OCI-M2 (cell line): ENCODE measurements around the gene SPDYE1.
A peak's percentile ranks its signal among the peaks of the same experiment; 100 is the strongest.

Experiments used
- DNase-seq: peaks from one replicate; lab custom pipeline; 2025; ENCODE audit not compliant: unreplicated experiment; lab: John Stamatoyannopoulos, UW

The SPDYE1 gene

GRCh38 chr7:44042221-44042620 lies 44.5 kb downstream of the SPDYE1 start:
- DNase-seq: no peak

- no peak for DNase-seq
Observed at GRCh38 chr7:44043902-44044301, 46.2 kb downstream of the SPDYE1 start.

DNA sequence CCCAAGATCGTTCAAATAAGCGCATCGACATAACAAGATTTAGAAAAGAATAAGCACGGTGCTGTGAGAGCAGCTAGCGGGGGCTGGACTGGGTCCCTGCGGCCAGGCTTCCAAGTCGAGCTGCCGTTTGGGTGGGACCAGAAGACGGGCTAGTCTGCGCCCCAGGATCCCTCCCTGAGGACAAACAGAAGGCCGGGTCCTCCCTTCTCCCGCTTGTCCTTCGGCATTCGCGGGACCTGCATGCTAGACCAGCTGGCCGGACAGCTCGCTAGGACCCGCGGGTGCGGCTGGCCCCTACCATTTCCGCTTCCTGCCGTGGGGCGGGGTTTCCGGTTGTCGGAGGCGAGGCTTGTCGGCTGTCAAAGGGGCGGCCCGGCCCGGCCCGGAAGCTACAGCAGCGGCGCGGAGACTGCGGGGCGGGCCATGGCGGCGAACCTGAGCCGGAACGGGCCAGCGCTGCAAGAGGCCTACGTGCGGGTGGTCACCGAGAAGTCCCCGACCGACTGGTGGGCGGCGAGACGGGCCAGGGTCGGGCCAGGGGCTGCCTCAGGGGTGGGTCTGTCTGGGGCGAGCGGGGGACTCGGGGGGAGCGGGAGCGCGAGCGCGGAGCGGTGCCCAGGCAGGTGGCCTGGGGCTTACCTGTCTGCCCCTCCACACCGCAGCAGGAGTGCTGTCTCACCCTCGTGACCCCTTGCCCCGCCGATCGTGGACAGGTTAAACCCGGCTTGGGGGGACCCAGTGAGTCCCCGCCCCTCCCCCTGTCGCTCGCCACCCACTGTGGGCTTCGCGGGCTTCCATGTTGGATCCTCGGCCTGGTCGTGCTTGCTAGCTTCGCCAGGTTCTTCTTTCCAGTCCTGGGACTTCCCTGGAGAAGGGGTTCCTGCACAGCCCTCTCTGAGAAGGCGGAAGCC lies 46.9 kb downstream of the SPDYE1 start, which contains the start of gene DBNL:
Gene DBNL, plus strand, starts transcription at position 388 of the 911 bp plus-strand sequence. Its CDS starts 36 bp downstream, at position 424.
- DNase-seq: peak; percentile 24

- no peak for DNase-seq
Observed at GRCh38 chr7:44045226-44046014, 47.7 kb downstream of the SPDYE1 start.

GRCh38 chr7:44046321-44047061 lies 48.8 kb downstream of the SPDYE1 start:
- no peak for DNase-seq

DNA sequence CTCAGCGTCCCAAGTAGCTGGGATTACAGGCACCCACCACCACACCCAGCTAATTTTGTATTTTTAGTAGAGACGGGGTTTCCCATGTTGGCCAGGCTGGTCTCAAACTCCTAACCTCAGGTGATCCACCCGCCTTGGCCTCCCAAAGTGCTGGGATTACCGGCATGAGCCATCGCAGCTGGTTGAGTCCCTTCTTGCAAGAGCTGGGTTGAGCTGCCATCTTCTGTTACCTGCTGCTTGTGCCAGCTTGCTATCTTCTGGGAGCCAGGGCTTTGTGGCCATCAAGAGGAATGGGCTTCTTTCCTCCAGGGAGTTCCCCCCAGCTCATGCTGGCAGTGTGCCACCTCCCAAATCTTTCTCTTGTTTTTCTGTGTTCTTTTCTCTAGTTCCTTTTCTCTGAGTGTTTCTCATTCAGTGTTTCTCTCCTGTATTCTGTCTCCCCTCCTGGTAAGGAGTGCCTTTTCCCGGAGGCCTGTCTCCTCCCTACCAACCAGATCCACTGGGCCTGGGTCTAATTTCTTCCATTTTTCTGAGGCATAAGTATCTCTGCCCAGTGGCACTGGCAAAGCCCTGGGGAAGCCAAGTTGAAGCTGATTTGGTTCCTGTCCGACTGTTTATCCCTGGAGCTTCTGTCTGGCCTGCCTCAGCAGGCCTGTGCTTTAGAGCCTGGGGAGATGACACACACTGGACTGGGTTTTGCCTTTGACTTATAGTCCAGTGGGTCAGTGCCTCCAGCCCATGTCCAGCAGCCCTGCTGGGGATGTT lies 50.5 kb downstream of the SPDYE1 start:
- no peak for DNase-seq

DNA sequence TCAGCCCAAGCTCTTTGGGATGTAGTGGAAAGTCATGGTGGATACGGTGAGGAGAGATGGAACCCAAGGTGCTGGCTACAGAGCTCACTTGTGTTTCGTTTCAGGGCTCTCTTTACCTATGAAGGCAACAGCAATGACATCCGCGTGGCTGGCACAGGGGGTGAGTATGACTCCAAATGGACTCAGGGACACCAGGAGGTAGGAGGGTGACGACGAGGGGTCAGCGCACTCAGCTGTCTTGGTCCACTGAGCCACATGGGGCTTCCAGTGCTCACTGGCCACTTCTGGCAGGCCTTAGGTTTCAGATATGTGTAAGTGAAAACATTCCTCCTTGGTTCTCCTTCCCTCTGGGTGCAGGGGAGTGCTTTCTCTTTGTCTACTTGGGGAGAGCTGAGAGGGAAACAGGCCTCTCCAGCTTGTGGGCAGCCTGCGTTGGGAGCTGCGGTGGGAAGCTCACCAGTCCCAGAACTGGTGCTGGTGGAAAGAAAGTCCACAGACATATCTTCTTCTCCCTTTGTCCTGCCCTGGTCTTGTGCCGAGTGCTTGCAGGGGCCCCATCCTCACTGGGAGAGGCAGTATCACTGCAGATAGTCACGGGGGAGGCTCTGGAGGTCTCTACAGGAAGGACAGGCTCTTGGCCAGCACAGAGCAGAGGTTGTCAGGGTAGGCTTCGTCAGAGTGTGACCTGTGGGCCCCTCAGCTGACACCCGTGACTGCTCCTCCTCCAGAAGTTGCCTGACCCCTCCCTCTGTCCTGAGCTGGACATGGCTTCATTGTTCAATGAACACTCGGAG lies 52.6 kb downstream of the SPDYE1 start:
- DNase-seq: no peak

- DNase-seq: no peak
Observed at GRCh38 chr7:44050915-44051560, 53.3 kb downstream of the SPDYE1 start.

- no peak for DNase-seq
Observed at GRCh38 chr7:44051611-44052220, 54.0 kb downstream of the SPDYE1 start.

GRCh38 chr7:44052771-44053365 lies 55.2 kb downstream of the SPDYE1 start:
- no peak for DNase-seq

- no peak for DNase-seq
Observed at GRCh38 chr7:44056681-44057080, 59.0 kb downstream of the SPDYE1 start.

DNA sequence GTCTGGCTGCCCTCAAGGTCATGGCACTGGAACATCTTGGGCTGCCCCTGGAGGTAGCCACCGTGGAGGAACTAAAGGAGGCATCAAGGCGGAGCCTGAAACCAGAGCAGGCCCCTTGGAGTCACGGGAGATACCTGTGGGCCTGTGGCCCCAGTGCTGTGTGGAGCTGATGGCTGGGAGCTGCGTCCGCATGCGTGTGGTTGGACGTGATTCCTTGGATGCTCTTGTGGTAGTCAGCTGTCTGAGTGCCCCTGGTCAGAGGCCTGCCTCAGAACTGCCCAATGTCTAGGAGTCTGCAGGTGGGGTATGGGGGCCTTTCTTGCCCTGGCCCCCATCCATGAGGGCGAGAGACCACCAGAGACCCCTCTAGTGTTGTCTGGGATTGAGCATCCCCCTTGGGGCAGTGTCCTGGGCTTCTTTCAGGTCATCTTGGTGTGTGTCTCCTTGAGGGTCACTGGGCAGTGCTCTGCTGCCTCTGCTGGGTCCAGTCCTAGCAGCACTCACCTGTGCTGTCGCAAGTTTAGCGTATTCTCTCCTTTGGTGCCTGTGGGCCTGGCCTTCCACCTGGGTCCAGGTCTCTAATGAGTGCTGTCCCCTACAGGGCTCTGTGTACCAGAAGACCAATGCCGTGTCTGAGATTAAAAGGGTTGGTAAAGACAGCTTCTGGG lies 59.6 kb downstream of the SPDYE1 start:
- DNase-seq: no peak

DNA sequence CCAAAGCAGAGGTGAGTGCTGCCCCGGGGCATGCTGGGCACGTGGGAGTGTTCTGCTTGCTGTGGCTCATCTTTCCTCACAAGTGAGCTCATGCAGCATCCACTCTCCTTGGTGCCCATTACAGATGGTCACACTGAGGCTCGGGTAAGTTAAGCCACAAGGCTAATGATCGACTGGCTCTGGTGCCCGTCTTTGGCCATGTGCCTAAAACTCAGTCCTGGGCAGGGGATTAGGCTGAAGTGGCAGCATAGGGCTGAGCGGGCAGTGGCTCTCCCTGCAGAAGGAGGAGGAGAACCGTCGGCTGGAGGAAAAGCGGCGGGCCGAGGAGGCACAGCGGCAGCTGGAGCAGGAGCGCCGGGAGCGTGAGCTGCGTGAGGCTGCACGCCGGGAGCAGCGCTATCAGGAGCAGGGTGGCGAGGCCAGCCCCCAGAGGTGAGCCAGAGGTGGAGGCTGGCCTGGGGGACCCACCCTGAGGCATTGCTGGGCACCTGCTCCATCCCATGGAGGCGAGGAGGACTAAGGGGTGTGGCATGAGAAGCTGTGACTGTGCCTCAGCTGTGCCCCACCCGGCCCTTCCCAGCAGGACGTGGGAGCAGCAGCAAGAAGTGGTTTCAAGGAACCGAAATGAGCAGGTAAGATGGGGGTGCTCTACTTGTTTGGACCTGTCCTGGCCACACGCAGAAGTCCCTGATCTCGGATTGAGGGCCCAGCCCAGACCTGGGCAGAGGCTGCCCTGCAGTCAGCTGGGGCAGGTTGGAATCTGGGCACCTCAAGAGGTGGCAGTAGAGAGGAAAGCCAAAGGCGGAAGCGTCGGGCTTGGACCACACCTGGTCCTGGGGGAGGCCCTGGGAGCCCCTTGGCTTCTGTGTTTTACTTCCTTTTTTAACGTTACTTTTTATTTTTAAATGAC lies 60.4 kb downstream of the SPDYE1 start:
- no peak for DNase-seq

GRCh38 chr7:44058759-44059218 lies 61.1 kb downstream of the SPDYE1 start:
- no peak for DNase-seq

DNA sequence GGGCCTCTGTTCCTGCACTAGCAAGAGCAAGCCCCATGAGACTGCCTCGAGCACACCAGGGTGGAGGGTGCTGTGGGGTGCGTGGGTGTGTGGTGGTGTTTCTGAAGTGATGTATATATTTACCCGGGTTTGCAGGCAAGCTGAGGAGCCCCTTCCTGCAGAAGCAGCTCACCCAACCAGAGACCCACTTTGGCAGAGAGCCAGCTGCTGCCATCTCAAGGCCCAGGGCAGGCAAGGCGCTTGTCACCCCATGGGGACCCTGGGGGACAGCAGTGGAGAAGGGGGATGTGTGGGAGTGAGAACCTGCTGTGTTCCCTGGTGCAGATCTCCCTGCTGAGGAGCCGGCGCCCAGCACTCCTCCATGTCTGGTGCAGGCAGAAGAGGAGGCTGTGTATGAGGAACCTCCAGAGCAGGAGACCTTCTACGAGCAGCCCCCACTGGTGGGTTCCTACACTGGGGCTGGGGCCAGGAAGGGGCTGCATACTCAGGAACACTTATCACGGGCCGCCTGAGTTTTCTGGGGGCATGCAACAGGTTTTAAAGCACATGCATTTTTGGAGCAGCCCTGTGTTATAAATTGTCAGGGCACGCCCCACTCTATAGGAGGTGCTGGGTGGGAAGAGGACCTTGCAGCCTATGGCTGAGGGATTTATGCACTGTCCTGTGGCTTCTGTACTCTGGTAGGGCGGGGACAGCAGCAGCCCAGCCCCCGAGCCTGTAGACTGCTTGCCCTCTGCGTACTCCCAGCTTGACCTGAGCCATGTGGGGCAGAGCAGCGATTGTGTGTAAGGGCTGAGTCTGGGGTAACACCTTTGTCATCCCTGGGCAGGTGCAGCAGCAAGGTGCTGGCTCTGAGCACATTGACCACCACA lies 61.8 kb downstream of the SPDYE1 start:
- no peak for DNase-seq
